HCT116 (cell line): Measurements from ENCODE around the gene MED25. TPM values are rescaled to one million over a fixed set of nuclear protein-coding genes. Genes with fewer than 3 reads are reported as not detected.

ENCODE experiments used
- ATAC-seq: fragments of 200-7000 bp; cut with Tn5 transposase; 2 replicates; pipeline ENCODE4 v1.9.1; 2020; ENCODE audit warnings: mild to moderate bottlenecking, moderate library complexity
- BruUV-seq: library from RNA; stranded (reverse); fragments of 400-500 nt; replicated peaks from 2 replicates; lab custom pipeline; 2021; lab: Mats Ljungman, UMichigan
- CTCF ChIA-PET: fragments of 300-600 bp; sonication (Branson Sonifier 250); formaldehyde crosslinking; loops from one replicate; lab custom pipeline; 2021; ENCODE audit warnings: antibody characterized with exemption; lab: Charles Lee
- POLR2A ChIA-PET: fragments of 300-600, 350-600 bp; sonication (Branson Sonifier 250); formaldehyde crosslinking; loops from one replicate; lab custom pipeline; 2021; ENCODE audit warnings: antibody characterized with exemption; lab: Charles Lee
- RAD21 ChIA-PET, 2 experiments: fragments of 300-600 bp; sonication (Branson Sonifier 250); formaldehyde crosslinking; loops; one replicate each; lab custom pipeline; 2023; ENCODE audit warnings: low total read pairs in 2 of 2; ENCODE audit not compliant: uncharacterized antibody in 2 of 2, unreplicated experiment in 2 of 2, low non-redundant PET in 1 of 2; lab: Charles Lee
- DNase-seq: peaks from one replicate; pipeline ENCODE4 v3.0.0-alpha.2; 2010; ENCODE audit warnings: low read depth, low spot score
- H2AFZ ChIP-seq: fragments of 200-600 bp; shearing (Covaris generic), sonication (generic); 2 replicates; pipeline ENCODE4 v1.6.1; 2017; ENCODE audit warnings: low read depth, mixed run types, mixed read lengths, antibody characterized with exemption, low read length; ENCODE audit not compliant: poor library complexity, severe bottlenecking
- H3K27ac ChIP-seq: 2 replicates; pipeline ENCODE4 v1.5.1; 2012; ENCODE audit warnings: low read depth, low read length
- H3K27me3 ChIP-seq: fragments of 200-600 bp; sonication (generic); 2 replicates; pipeline ENCODE4 v1.6.1; 2016; ENCODE audit warnings: mixed run types, low read length, mixed read lengths; ENCODE audit not compliant: insufficient read depth
- H3K36me3 ChIP-seq, 2 experiments: fragments of 200-500 bp in 1 of 2; fragments of 200-600 bp in 1 of 2; sonication (Bioruptor generic) in 1 of 2; sonication (generic) in 1 of 2; 2 replicates each; pipeline versions ENCODE4 v1.5.1 to v1.6.1; 2014 to 2016; ENCODE audit warnings: low read length in 2 of 2, inconsistent platforms in 1 of 2, mixed read lengths in 1 of 2, mixed run types in 1 of 2; ENCODE audit not compliant: insufficient read depth in 2 of 2, control insufficient read depth in 1 of 2
- H3K4me1 ChIP-seq, 2 experiments: fragments of 200-600 bp in 1 of 2; sonication (generic) in 1 of 2; 2 replicates each; pipeline versions ENCODE4 v1.5.1 to v1.6.1; 2012 to 2017; ENCODE audit warnings: low read length in 2 of 2, inconsistent platforms in 1 of 2, mild to moderate bottlenecking in 1 of 2, mixed read lengths in 1 of 2, mixed run types in 1 of 2, moderate library complexity in 1 of 2; ENCODE audit not compliant: insufficient read depth in 2 of 2, control insufficient read depth in 1 of 2
- H3K4me2 ChIP-seq: fragments of 200-600 bp; sonication (generic); 2 replicates; pipeline ENCODE4 v1.6.1; 2017; ENCODE audit warnings: mixed run types, low read length, mixed read lengths
- H3K4me3 ChIP-seq, 2 experiments: fragments of 200-600 bp in 1 of 2; sonication (generic) in 1 of 2; replicated peaks in 1 of 2; 2 replicates each; pipeline ENCODE4 v1.5.1; 2011 to 2016; ENCODE audit warnings: low read length in 2 of 2, control low read depth in 1 of 2, low read depth in 1 of 2, mild to moderate bottlenecking in 1 of 2, mixed read lengths in 1 of 2, mixed run types in 1 of 2
- H3K79me2 ChIP-seq: fragments of 200-600 bp; sonication (generic); 2 replicates; pipeline ENCODE4 v1.6.1; 2017; ENCODE audit warnings: mild to moderate bottlenecking, mixed run types, low read length, moderate library complexity, mixed read lengths; ENCODE audit not compliant: insufficient read depth
- H3K9ac ChIP-seq: fragments of 200-600 bp; sonication (generic); 2 replicates; pipeline ENCODE4 v1.6.1; 2016; ENCODE audit warnings: low read length, mixed read lengths
- H3K9me2 ChIP-seq: fragments of 200-600 bp; sonication (generic), shearing (Covaris generic); 2 replicates; pipeline ENCODE4 v1.6.1; 2017; ENCODE audit warnings: mixed run types, mild to moderate bottlenecking, moderate library complexity; ENCODE audit not compliant: insufficient read depth
- H3K9me3 ChIP-seq, 2 experiments: fragments of 200-500 bp in 1 of 2; fragments of 200-600 bp in 1 of 2; sonication (Bioruptor generic) in 1 of 2; sonication (generic) in 1 of 2; 2 replicates each; pipeline ENCODE4 v1.6.1; 2014 to 2017; ENCODE audit warnings: low read length in 2 of 2, mixed read lengths in 2 of 2, inconsistent platforms in 1 of 2, low read depth in 1 of 2, mild to moderate bottlenecking in 1 of 2, mixed run types in 1 of 2, moderate library complexity in 1 of 2; ENCODE audit not compliant: control insufficient read depth in 1 of 2, insufficient read depth in 1 of 2
- H4K20me1 ChIP-seq: fragments of 200-600 bp; sonication (generic), shearing (Covaris generic); 2 replicates; pipeline ENCODE4 v1.6.1; 2017; ENCODE audit warnings: mixed run types, mild to moderate bottlenecking, moderate library complexity; ENCODE audit not compliant: insufficient read depth
- ATF3 ChIP-seq: IDR thresholded peaks from 2 replicates; pipeline ENCODE4 v1.6.1; 2012
- CTCF ChIP-seq, 3 experiments: fragments of 200-600 bp in 1 of 3; sonication (generic) in 1 of 3; IDR thresholded peaks in 2 of 3; conservative IDR thresholded peaks in 1 of 3; 2 replicates each; pipeline ENCODE4 v1.5.1; 2012 to 2017; ENCODE audit warnings: low read depth in 2 of 3, low read length in 2 of 3, antibody characterized with exemption in 1 of 3, borderline replicate concordance in 1 of 3, control low read depth in 1 of 3, mild to moderate bottlenecking in 1 of 3, mixed read lengths in 1 of 3, mixed run types in 1 of 3, moderate library complexity in 1 of 3; ENCODE audit not compliant: insufficient read depth in 1 of 3
- ELF1 ChIP-seq: IDR thresholded peaks from 2 replicates; pipeline ENCODE4 v1.6.1; 2012; ENCODE audit warnings: low read depth, borderline replicate concordance
- EZH2phosphoT487 ChIP-seq: fragments of 200-600 bp; IDR thresholded peaks from 2 replicates; pipeline ENCODE4 v1.6.1; 2018; ENCODE audit warnings: antibody characterized with exemption, borderline replicate concordance
- FOSL1 ChIP-seq: IDR thresholded peaks from 2 replicates; pipeline ENCODE4 v1.6.1; 2012; ENCODE audit warnings: low read depth
- POLR2AphosphoS5 ChIP-seq: IDR thresholded peaks from 2 replicates; pipeline ENCODE4 v1.6.1; 2011; ENCODE audit warnings: mild to moderate bottlenecking, low read depth, low read length, moderate library complexity
- RAD21 ChIP-seq: IDR thresholded peaks from 2 replicates; pipeline ENCODE4 v1.6.1; 2012; ENCODE audit warnings: low read depth, mild to moderate bottlenecking
- REST ChIP-seq: IDR thresholded peaks from 2 replicates; pipeline ENCODE4 v1.6.1; 2012; ENCODE audit warnings: low read depth
- SIN3A ChIP-seq: IDR thresholded peaks from 2 replicates; pipeline ENCODE4 v1.6.1; 2012; ENCODE audit warnings: low read depth
- SP1 ChIP-seq: IDR thresholded peaks from 2 replicates; pipeline ENCODE4 v1.6.1; 2012; ENCODE audit warnings: low read depth
- SRF ChIP-seq: IDR thresholded peaks from 2 replicates; pipeline ENCODE4 v1.6.1; 2012; ENCODE audit warnings: low read depth
- TCF7L2 ChIP-seq: IDR thresholded peaks from 2 replicates; pipeline ENCODE4 v1.7.0; 2011; ENCODE audit warnings: borderline replicate concordance, inconsistent platforms; ENCODE audit not compliant: insufficient read depth, insufficient read length; ENCODE audit errors: extremely low read depth
- ZFX ChIP-seq: fragments of 450-650 bp; IDR thresholded peaks from 2 replicates; pipeline ENCODE4 v1.6.1; 2017
- ZNF274 ChIP-seq: fragments of 200-500 bp; sonication (Bioruptor generic); IDR thresholded peaks from 2 replicates; pipeline ENCODE4 v1.6.1; 2014; ENCODE audit warnings: mild to moderate bottlenecking, low read depth, low read length, inconsistent platforms
- intact Hi-C: fragments of 100-400 bp; cut with micrococcal nuclease; formaldehyde crosslinking; loops from 2 replicates; pipeline ENCODE4 v1.10.0; 2022
- total RNA-seq: library from RNA; stranded (reverse); gene quantifications from one replicate; pipeline ENCODE4 v1.2.1, GENCODE V29; 2021; ENCODE audit not compliant: unreplicated experiment

Gene MED25
- total RNA-seq, 1 experiment from 2014 or later, result 77.7 TPM

DNA sequence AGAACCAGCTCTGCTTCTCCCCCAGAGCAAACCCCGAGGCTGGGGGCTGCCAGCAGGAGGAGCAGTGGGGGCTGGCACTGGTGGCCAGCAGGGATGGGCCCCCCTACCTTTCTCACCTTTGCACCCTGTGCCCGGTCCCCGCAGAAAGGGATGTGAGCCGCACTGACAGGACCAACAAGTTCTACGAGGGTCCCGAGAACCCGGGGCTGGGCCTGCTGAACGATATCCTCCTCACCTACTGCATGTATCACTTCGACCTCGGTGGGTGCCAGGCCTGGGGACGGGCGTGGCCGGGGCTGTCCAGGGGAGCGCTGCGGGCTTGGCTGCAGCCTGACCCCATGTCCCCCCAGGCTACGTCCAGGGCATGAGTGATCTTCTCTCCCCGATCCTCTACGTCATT, 66.0 kb downstream of the MED25 start:
- Histone ChIP-seq H3K4me1 (peaks cover 1 to 14% of the 10 kb centered on the region in 2 experiments), H4K20me1 (no peaks in the 10 kb centered on the region), H3K4me2 (no peak overlapping the region), H3K9me2 (no peaks in the 10 kb centered on the region), H3K36me3 (peaks cover 12 to 18% of the 10 kb centered on the region in 2 experiments), H3K79me2 (peaks cover under 1% of the 10 kb centered on the region; the same call in 1 of the 2 replicates), H3K9me3 (peaks cover 0 to 6% of the 10 kb centered on the region in 2 experiments; a peak in 1 of 4 replicates)
- no peak for ATAC-seq
- no TSS peak for BruUV-seq
- POLR2A ChIA-PET, result no interaction called here
- TF ChIP-seq REST (no peak), SRF (no peak), FOSL1 (no peak), POLR2AphosphoS5 (no peak), RAD21 (no peak), ZFX (no peak), CTCF (IDR thresholded peaks at IDR 0.05 in 2 of 3, conservative IDR thresholded peaks at IDR 0.05 in 1 of 3; ENCODE audit: borderline replicate concordance in 1 of 3, insufficient read depth in 1 of 3, low read depth in 2 of 3, low read length in 2 of 3) (no peak), ZNF274 (no peak), ATF3 (no peak), TCF7L2 (no peak), EZH2phosphoT487 (no peak), SP1 (no peak), ELF1 (no peak), SIN3A (no peak)
- TF ChIP-seq, all 23 proteins: peak for 0
- no peak for DNase-seq
- Histone ChIP-seq H3K4me3 (no peak overlapping the region), H3K9ac (no peak overlapping the region), H3K27me3 (no peaks in the 10 kb centered on the region), H2AFZ (no peak overlapping the region), H3K27ac (no peak overlapping the region)
- CTCF ChIA-PET, result no interaction called here
- intact Hi-C loops, result no loop called here
- RAD21 ChIA-PET, result no interaction called here
